WTC11 (cell line): Measurements from ENCODE around the gene RASGRP3. TPM values are rescaled to one million over a fixed set of nuclear protein-coding genes. Genes with fewer than 3 reads are reported as not detected.

ENCODE experiments used
- ATAC-seq: fragments of 200-7000 bp; cut with Tn5 transposase; 2 replicates; pipeline ENCODE4 v1.10.0; 2021; ENCODE audit warnings: mild to moderate bottlenecking, moderate library complexity
- CTCF ChIA-PET: fragments of 300-600 bp; sonication (Branson Sonifier 250); formaldehyde crosslinking; loops from one replicate; lab custom pipeline; 2021; ENCODE audit warnings: antibody characterized with exemption; lab: Charles Lee
- POLR2A ChIA-PET: fragments of 350-600 bp; sonication (Branson Sonifier 250); formaldehyde crosslinking; loops from one replicate; lab custom pipeline; 2021; ENCODE audit warnings: antibody characterized with exemption; lab: Charles Lee
- DNase-seq: peaks from one replicate; pipeline ENCODE4 v3.0.0; 2021; ENCODE audit warnings: low spot score
- H3K27ac Mint-ChIP-seq: 2 replicates; pipeline ENCODE4 v1.8.0; 2021; ENCODE audit warnings: mixed read lengths
- H3K27me3 Mint-ChIP-seq: 2 replicates; pipeline ENCODE4 v1.8.0; 2021; ENCODE audit warnings: low read depth, mild to moderate bottlenecking, moderate library complexity, mixed read lengths
- H3K36me3 Mint-ChIP-seq: 2 replicates; pipeline ENCODE4 v1.8.0; 2021; ENCODE audit warnings: mixed read lengths
- H3K4me1 Mint-ChIP-seq: 2 replicates; pipeline ENCODE4 v1.8.0; 2022; ENCODE audit warnings: mixed read lengths
- H3K4me3 Mint-ChIP-seq: 2 replicates; pipeline ENCODE4 v1.8.0; 2021; ENCODE audit warnings: mild to moderate bottlenecking, moderate library complexity, mixed read lengths
- H3K9me3 Mint-ChIP-seq: 2 replicates; pipeline ENCODE4 v1.8.0; 2021; ENCODE audit warnings: mixed read lengths
- AFF4 ChIP-seq: sonication (generic); formaldehyde crosslinking; IDR thresholded peaks from 2 replicates; pipeline ENCODE4 v1.8.1; 2023; ENCODE audit warnings: mild to moderate bottlenecking, missing genetic modification reagents, borderline replicate concordance
- CREB1 ChIP-seq: sonication (generic); formaldehyde crosslinking; IDR thresholded peaks from 2 replicates; pipeline ENCODE4 v1.8.0; 2023; ENCODE audit warnings: mild to moderate bottlenecking, missing genetic modification reagents
- E2F1 ChIP-seq: sonication (generic); formaldehyde crosslinking; IDR thresholded peaks from 2 replicates; pipeline ENCODE4 v1.8.0; 2022; ENCODE audit warnings: mild to moderate bottlenecking, missing genetic modification reagents
- E2F4 ChIP-seq: sonication (generic); formaldehyde crosslinking; IDR thresholded peaks from 2 replicates; pipeline ENCODE4 v1.8.1; 2022; ENCODE audit warnings: low read depth, mild to moderate bottlenecking, moderate library complexity, missing genetic modification reagents, borderline replicate concordance
- EMX1 ChIP-seq: fragments of 250-450 bp; sonication (Bioruptor Pico); IDR thresholded peaks from 2 replicates; pipeline ENCODE4 v1.8.0; 2021; ENCODE audit warnings: mild to moderate bottlenecking
- ERG ChIP-seq: fragments of 250-450 bp; sonication (Bioruptor Pico); IDR thresholded peaks from 2 replicates; pipeline ENCODE4 v1.8.0; 2021; ENCODE audit warnings: mild to moderate bottlenecking
- ETV6 ChIP-seq: sonication (generic); formaldehyde crosslinking; IDR thresholded peaks from 2 replicates; pipeline ENCODE4 v1.8.1; 2022; ENCODE audit warnings: mild to moderate bottlenecking, missing genetic modification reagents
- FOXK1 ChIP-seq: sonication (generic); formaldehyde crosslinking; IDR thresholded peaks from 2 replicates; pipeline ENCODE4 v1.8.0; 2022; ENCODE audit warnings: mild to moderate bottlenecking, moderate library complexity, missing genetic modification reagents
- FOXP1 ChIP-seq: sonication (generic); formaldehyde crosslinking; IDR thresholded peaks from 2 replicates; pipeline ENCODE4 v1.8.0; 2022; ENCODE audit warnings: missing genetic modification reagents, mild to moderate bottlenecking, moderate library complexity, borderline replicate concordance
- FOXP4 ChIP-seq: sonication (generic); formaldehyde crosslinking; IDR thresholded peaks from 2 replicates; pipeline ENCODE4 v1.8.0; 2022; ENCODE audit warnings: mild to moderate bottlenecking, missing genetic modification reagents
- GTF2I ChIP-seq: fragments of 250-450 bp; sonication (Bioruptor Pico); conservative IDR thresholded peaks from 2 replicates; pipeline ENCODE4 v1.4.0; 2021; ENCODE audit warnings: mild to moderate bottlenecking
- HMGXB4 ChIP-seq: sonication (generic); formaldehyde crosslinking; IDR thresholded peaks from 2 replicates; pipeline ENCODE4 v1.8.1; 2023; ENCODE audit warnings: mild to moderate bottlenecking, moderate library complexity, missing genetic modification reagents
- JUN ChIP-seq: sonication (generic); formaldehyde crosslinking; IDR thresholded peaks from 2 replicates; pipeline ENCODE4 v1.8.0; 2023; ENCODE audit warnings: mild to moderate bottlenecking, missing genetic modification reagents
- MLX ChIP-seq: sonication (generic); formaldehyde crosslinking; IDR thresholded peaks from 2 replicates; pipeline ENCODE4 v1.8.1; 2023; ENCODE audit warnings: mild to moderate bottlenecking, missing genetic modification reagents, moderate library complexity
- NFATC4 ChIP-seq: fragments of 250-450 bp; sonication (Bioruptor Pico); IDR thresholded peaks from 2 replicates; pipeline ENCODE4 v1.9.0; 2021; ENCODE audit warnings: mild to moderate bottlenecking
- TEAD1 ChIP-seq: sonication (generic); formaldehyde crosslinking; IDR thresholded peaks from 2 replicates; pipeline ENCODE4 v1.8.0; 2022; ENCODE audit warnings: mild to moderate bottlenecking, missing genetic modification reagents
- ZNF263 ChIP-seq: sonication (generic); formaldehyde crosslinking; IDR thresholded peaks from 2 replicates; pipeline ENCODE4 v1.8.1; 2022; ENCODE audit warnings: low read depth, mild to moderate bottlenecking, moderate library complexity, missing genetic modification reagents
- ZNF423 ChIP-seq: fragments of 250-450 bp; sonication (Bioruptor Pico); IDR thresholded peaks from 2 replicates; pipeline ENCODE4 v2.1.2; 2022; ENCODE audit warnings: mild to moderate bottlenecking, moderate library complexity
- ZNF512 ChIP-seq: sonication (generic); formaldehyde crosslinking; IDR thresholded peaks from 2 replicates; pipeline ENCODE4 v1.8.1; 2022; ENCODE audit warnings: missing genetic modification reagents, borderline replicate concordance
- ZNF671 ChIP-seq: fragments of 250-450 bp; sonication (Bioruptor Pico); IDR thresholded peaks from 2 replicates; pipeline ENCODE4 v1.8.0; 2021; ENCODE audit warnings: mild to moderate bottlenecking
- total RNA-seq: library from RNA; stranded (reverse); gene quantifications from 3 replicates; pipeline ENCODE4 v1.2.3, GENCODE V29; 2021

The RASGRP3 gene
- total RNA-seq, 1 experiment from 2014 or later, result 0.11 TPM

- no peak for TF ChIP-seq E2F4 (CRISPR knock-in tag)
- TF ChIP-seq GTF2I (CRISPR knock-in tag), result no peak
- no peak for TF ChIP-seq E2F1 (CRISPR knock-in tag)
- TF ChIP-seq ETV6, result no peak
Observed at GRCh38 chr2:33477473-33478468, 1.3 kb downstream of the RASGRP3 start (continued).

- ATAC-seq (no peak), DNase-seq (no peak)
- no peak overlapping the region for H3K4me3 Mint-ChIP-seq
- H3K27ac Mint-ChIP-seq, result no peak overlapping the region
- POLR2A ChIA-PET, result no interaction called here
- H3K9me3 Mint-ChIP-seq, result peaks cover 7% of the 10 kb centered on the region
- CTCF ChIA-PET, result no interaction called here
- peaks cover 8% of the 10 kb centered on the region; the same call in 1 of the 2 replicates for H3K27me3 Mint-ChIP-seq
- no peaks in the 10 kb centered on the region for H3K36me3 Mint-ChIP-seq
- peaks cover 18% of the 10 kb centered on the region for H3K4me1 Mint-ChIP-seq
- TF ChIP-seq MLX (CRISPR knock-in tag), result no peak
- no peak for TF ChIP-seq HMGXB4 (CRISPR knock-in tag)
- no peak for TF ChIP-seq FOXK1
- no peak for TF ChIP-seq ZNF671 (CRISPR knock-in tag)
- no peak for TF ChIP-seq JUN (CRISPR knock-in tag)
- TF ChIP-seq FOXP1 (CRISPR knock-in tag), result no peak
- no peak for TF ChIP-seq NFATC4
- TF ChIP-seq FOXP4 (CRISPR knock-in tag), result no peak
- no peak for TF ChIP-seq ERG (CRISPR knock-in tag)
- TF ChIP-seq AFF4 (CRISPR knock-in tag), result no peak
- TF ChIP-seq ZNF263 (CRISPR knock-in tag), result no peak
- no peak for TF ChIP-seq ZNF512 (CRISPR knock-in tag)
- TF ChIP-seq TEAD1 (CRISPR knock-in tag), result no peak
- TF ChIP-seq EMX1 (CRISPR knock-in tag), result no peak
- no peak for TF ChIP-seq CREB1 (CRISPR knock-in tag)
- no peak for TF ChIP-seq ZNF423
Observed at GRCh38 chr2:33478968-33479731, 2.7 kb downstream of the RASGRP3 start.
